ENCODE measurements around the gene DAP. TPM values are rescaled to one million over a fixed set of nuclear protein-coding genes. Genes with fewer than 3 reads are reported as not detected.
"Not testable (repeated sequence)": the region's sequence is repeated elsewhere in the genome, so short reads cannot be mapped to it uniquely, and the experiment has no call there.

DAP gene
- total RNA-seq, 1 donor from 2014 or later, result 74.4 TPM

GRCh38 chr5:10786835-10787234 is 25.8 kb upstream of the DAP start:
- Histone ChIP-seq H3K27me3 (no peaks in the 10 kb centered on the region), H3K27ac (no peak overlapping the region), H3K9me3 (no peaks in the 10 kb centered on the region), H3K36me3 (no peaks in the 10 kb centered on the region), H3K4me1 (no peaks in the 10 kb centered on the region), H3K4me3 (no peak overlapping the region)
- intact Hi-C loops (cut with DNase I), result no loop called here
- TF ChIP-seq, protein P1, sequence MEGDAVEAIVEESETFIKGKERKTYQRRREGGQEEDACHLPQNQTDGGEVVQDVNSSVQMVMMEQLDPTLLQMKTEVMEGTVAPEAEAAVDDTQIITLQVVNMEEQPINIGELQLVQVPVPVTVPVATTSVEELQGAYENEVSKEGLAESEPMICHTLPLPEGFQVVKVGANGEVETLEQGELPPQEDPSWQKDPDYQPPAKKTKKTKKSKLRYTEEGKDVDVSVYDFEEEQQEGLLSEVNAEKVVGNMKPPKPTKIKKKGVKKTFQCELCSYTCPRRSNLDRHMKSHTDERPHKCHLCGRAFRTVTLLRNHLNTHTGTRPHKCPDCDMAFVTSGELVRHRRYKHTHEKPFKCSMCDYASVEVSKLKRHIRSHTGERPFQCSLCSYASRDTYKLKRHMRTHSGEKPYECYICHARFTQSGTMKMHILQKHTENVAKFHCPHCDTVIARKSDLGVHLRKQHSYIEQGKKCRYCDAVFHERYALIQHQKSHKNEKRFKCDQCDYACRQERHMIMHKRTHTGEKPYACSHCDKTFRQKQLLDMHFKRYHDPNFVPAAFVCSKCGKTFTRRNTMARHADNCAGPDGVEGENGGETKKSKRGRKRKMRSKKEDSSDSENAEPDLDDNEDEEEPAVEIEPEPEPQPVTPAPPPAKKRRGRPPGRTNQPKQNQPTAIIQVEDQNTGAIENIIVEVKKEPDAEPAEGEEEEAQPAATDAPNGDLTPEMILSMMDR (IDR thresholded peaks at IDR 0.05), result no peak
- TF ChIP-seq POLR2A (IDR thresholded peaks at IDR 0.05), result no peak
- TF ChIP-seq POLR2AphosphoS5 (IDR thresholded peaks at IDR 0.05; ENCODE audit: insufficient read depth in 1 of 2, low read depth in 1 of 2), result no peak
- no peak for DNase-seq (ENCODE audit: extremely low spot score in 2 of 2)

- H3K36me3 ChIP-seq; H3K27me3 ChIP-seq; H3K9me3 ChIP-seq; H3K27ac ChIP-seq; DNase-seq (ENCODE audit: extremely low spot score in 2 of 2); H3K4me3 ChIP-seq; H3K4me1 ChIP-seq; intact Hi-C loops (cut with DNase I): not testable (repeated sequence)
Measured at GRCh38 chr5:10780208-10780607, 19.2 kb upstream of the DAP start.

DNA sequence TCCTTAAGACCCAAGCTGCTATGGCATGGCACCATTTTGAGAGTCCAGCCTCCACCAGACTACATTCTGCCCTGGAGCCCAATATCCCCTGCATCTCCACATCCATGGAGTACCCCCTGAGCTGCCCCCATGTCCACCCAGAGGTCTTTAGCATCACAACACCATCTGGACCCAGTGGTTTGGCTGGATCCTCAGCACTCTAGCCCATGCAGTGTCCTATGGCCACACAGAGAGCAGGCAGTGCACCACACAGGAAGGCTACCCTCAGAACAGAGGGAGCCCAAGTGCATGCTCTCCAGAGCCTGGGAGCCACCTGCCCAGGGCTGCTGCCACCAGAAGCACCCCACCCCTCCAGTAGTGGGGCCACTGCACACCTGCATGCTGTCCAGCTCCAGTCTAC is 18.6 kb upstream of the DAP start:
- no peak overlapping the region for H3K4me3 ChIP-seq
- H3K27me3 ChIP-seq, result no peaks in the 10 kb centered on the region
- no peak overlapping the region for H3K27ac ChIP-seq
- no peaks in the 10 kb centered on the region for H3K4me1 ChIP-seq
- intact Hi-C loops (cut with DNase I), result no loop called here
- DNase-seq (ENCODE audit: extremely low spot score in 2 of 2), result no peak
- no peaks in the 10 kb centered on the region for H3K36me3 ChIP-seq
- TF ChIP-seq, protein P1 (IDR thresholded peaks at IDR 0.05), result no peak
- TF ChIP-seq POLR2A (IDR thresholded peaks at IDR 0.05) (no peak), POLR2AphosphoS5 (IDR thresholded peaks at IDR 0.05; ENCODE audit: insufficient read depth in 1 of 2, low read depth in 1 of 2) (no peak)
- no peaks in the 10 kb centered on the region for H3K9me3 ChIP-seq

DNA sequence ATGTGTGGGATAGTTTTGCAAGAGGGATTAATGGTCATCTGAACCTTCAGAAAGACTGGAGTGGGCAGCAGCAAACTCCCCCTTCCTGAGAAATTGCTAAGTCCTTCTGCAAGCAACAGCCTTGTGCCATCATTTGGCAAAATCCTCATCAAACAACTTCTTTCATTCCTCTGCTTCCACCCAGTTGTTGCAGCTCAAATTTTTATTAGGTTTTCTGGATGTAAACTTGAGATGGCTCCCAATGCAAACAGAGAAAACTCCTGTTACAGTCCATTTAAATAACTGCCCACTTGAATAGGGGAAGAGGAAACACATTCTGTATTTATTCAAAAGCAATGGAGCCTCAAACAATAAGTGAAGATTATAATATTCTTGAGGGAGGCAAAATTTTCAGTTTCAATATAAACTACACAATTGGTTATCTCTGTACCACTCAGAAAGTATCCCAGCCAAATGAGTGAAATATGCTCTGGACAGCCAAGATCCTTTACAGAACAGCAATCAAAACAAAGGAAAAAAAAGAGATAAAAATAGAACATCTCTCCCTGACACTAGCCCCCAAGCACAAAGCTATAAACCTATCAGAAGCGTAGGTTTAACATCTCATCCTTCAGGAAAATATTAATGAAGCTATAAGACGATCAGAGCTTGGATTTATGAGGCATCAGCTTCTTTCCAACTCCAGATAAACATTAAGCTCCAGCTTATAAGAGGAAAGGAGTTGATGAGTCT is 17.3 kb upstream of the DAP start:
- Histone ChIP-seq H3K4me3 (no peak overlapping the region), H3K27ac (no peak overlapping the region), H3K4me1 (no peaks in the 10 kb centered on the region), H3K9me3 (no peaks in the 10 kb centered on the region), H3K36me3 (no peaks in the 10 kb centered on the region), H3K27me3 (no peaks in the 10 kb centered on the region)
- intact Hi-C loops (cut with DNase I), result no loop called here
- DNase-seq (ENCODE audit: extremely low spot score in 2 of 2), result no peak
- TF ChIP-seq POLR2AphosphoS5 (IDR thresholded peaks at IDR 0.05; ENCODE audit: insufficient read depth in 1 of 2, low read depth in 1 of 2), result no peak
- no peak for TF ChIP-seq POLR2A (IDR thresholded peaks at IDR 0.05)
- TF ChIP-seq, protein P1 (IDR thresholded peaks at IDR 0.05), result no peak

GRCh38 chr5:10775646-10776045 is 14.6 kb upstream of the DAP start:
- DNase-seq (ENCODE audit: extremely low spot score in 2 of 2), result no peak
- TF ChIP-seq, protein P1 (IDR thresholded peaks at IDR 0.05), result no peak
- TF ChIP-seq POLR2AphosphoS5 (IDR thresholded peaks at IDR 0.05; ENCODE audit: insufficient read depth in 1 of 2, low read depth in 1 of 2) (no peak), POLR2A (IDR thresholded peaks at IDR 0.05) (no peak)
- Histone ChIP-seq H3K36me3 (no peaks in the 10 kb centered on the region), H3K4me3 (no peak overlapping the region), H3K4me1 (no peaks in the 10 kb centered on the region), H3K27ac (no peak overlapping the region), H3K9me3 (no peaks in the 10 kb centered on the region), H3K27me3 (no peaks in the 10 kb centered on the region)
- intact Hi-C loops (cut with DNase I), result no loop called here
